HG03575 (cell line): ENCODE results near the gene RAP1GAP.

Experiments used
- ATAC-seq: cut with Tn5 transposase; IDR thresholded peaks from one replicate; pipeline ENCODE4 v1.9.1; 2021; ENCODE audit not compliant: unreplicated experiment, insufficient number of reproducible peaks, low FRiP score; ENCODE audit errors: extremely low read depth

The RAP1GAP gene

DNA sequence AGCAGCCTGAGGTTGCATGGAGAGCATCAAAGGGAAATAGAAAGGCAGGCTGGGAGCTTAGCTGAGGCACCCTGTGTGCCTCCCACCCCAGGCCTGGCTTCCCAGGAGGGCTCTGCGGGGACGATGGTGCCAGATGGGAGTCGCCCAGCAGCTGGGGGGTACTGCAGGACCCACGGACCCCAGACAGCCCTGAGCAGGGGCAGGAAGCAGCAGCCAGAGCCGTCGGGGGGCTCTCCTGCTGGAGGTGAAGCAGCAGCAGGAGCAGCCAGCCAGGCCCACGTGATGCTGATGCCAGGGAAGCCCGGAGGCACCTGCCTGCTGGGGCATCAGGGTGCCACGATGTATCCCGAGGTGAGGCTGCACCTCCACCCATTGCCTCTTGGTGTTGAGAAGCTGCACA, 20.4 kb downstream of the RAP1GAP start:
- no peak for ATAC-seq

DNA sequence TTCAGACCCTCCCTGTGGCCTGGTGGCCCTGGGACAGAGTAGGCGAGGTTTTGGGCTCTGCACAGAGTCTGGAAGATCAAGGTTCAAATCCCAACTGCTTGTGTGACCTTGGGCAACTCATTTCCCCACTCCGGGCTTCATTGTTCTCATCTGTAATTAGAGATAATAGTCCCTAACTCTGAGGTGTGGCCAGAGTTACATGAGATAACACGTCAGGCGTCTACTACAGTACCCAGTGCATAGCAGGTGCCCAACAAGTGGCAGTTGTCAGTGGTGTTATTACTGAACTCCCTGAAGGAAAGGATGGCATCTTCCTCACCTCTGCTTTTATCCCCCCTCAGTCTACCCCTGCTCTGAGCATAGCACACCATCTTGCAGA, 20.8 kb downstream of the RAP1GAP start:
- no peak for ATAC-seq

DNA sequence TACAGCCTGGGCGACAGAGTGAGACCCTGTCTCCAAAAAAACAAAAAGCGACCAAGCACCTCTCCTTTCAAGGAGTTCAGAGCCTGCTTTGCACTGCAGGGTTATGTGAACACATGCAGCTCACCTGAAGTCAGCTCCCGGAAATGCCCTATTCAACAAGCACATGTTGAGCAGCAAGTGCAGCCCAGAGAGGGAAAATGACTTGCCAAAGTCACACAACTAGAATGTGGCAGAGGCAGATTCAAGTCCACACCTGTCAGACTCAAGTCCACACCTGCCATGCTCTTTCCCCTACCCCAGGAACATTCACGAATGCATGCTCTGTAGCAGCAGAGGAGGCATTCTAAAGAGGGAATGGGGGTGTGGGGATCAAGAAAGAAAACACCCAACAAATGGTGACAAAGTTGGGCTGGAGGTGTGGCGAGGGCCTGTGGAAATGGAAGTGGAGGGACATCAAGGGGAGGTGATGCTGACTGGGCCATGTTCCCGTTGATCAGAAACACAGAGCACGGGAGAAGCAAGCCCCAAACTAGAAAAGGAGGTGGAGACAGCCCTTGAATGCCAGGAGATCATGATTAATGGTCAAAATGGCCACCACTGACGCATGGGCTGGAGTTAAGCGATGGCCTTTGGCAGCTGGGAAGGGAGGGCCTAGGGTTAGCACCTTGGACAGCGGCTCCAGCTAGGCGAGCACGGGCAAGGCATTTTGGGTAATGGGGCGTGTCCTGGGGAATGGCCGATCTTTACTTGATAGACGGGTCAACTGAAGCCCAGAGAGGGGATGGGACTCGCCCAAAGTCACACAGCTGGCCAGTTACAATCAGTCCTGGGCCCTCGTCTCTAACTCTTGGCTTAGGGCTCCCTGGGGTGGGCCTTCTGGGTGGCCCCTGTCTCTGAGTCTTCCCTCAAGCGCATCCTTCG, 21.5 kb downstream of the RAP1GAP start:
- no peak for ATAC-seq

DNA sequence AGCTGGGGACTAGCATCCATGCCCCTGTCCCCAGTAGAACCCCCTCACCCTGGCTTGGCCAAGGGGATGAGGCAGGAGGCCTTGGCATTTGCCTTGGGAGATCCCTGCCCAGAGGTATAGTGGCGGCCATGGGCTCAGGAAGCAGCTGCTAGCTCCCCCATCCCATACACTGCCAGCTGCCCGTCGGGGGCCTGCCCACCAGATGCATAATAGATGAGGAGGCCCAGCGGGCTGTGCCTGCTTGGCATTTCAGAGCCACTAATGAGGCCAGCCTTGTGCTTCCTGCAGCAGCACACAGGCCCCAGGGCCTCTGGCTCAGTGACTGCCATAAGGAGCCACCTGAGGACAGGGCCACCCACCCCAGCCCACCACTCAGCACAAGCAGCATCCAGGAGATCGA, 23.6 kb downstream of the RAP1GAP start:
- no peak for ATAC-seq

DNA sequence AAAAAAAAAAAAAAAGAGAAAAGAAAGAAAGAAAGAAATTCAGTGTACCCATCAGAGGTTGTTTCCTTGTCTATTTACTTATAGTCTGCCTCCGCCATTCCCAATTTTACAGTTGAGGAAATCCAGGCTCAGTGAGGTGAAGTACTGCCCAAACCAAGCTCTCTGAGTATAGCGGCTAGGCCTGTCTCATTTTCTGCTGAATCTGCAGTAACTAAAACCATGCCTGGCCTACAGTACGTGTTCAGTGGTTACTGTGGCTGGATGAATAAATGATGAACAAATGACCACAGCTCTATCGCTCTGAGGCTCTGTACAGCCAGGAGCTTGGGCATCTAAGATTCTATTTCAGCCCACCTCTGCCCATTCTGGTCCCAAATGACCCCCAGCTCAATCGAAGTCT, 24.3 kb downstream of the RAP1GAP start:
- no peak for ATAC-seq

DNA sequence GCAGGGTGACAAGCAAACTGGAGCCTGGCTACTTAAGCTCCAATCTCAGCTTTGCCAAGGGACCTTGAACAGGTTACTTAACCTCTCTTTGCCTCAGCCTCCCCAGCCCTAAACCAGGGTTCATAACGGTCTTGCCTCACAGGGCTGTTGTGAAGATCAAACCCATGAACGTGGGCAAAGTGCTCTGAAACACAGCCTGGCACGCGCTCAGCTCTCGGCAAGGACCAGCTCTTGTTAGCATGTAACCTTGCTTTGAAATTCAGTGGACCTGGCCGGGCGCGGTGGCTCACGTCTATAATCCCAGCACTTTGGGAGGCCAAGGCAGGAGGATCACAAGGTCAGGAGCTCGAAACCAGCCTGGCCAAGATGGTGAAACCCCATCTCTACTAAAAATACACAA, 24.8 kb downstream of the RAP1GAP start:
- ATAC-seq: no peak

DNA sequence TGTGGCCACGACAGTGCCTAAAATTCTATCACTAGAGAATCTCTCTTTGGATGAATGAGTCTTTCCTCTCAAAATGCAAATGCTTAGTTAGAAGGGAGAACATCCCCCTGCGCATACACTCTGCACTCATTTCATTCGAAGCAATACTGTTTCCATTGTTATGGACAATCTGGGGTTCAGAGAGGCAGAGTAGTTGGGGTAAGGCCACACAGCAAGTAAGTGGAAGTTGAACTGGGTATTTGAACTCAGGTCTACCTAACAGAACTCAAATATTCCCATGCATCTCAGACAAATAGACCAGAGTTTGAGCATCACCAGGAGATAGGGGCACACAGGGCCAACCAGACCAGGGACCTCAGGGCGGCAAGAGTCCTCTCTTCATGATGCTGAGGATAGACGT, 25.5 kb downstream of the RAP1GAP start:
- ATAC-seq: no peak

DNA sequence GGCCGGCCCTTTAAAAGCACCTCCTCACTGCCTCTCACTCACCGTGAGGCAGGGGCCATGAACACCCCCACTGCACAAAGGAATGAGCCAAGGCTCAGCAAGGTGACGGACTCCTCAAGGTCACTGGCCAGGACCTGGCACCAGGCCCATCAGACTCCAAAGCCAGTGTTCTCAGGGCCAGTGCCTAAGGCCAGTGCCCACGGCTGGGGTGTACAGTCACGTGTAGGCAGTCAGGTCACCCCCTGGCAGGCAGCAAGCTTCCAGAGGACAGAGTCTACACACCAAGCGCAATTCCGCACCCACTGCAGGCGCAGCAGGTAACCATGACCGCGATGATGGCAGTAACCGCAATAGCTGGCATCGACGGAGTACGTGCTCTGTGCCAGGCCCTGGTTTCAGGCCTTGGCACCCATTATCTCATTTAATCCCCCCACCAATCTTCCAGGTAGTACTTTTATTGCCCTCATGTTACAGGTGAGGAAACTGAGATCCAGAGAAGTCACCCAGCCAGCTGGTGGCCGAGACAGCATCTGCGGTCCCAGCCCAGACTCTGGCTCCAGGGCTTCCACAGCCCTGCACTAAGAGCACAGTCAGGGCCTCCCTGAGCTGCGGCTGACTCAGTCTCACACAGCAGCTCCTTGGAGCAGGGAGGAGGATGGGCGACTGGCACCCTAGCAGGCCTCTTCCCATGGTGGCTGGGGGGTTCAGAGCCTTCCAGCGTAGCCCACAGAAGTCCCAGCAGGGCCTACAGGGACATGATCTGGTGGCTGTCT, 27.0 kb downstream of the RAP1GAP start:
- ATAC-seq: no peak

DNA sequence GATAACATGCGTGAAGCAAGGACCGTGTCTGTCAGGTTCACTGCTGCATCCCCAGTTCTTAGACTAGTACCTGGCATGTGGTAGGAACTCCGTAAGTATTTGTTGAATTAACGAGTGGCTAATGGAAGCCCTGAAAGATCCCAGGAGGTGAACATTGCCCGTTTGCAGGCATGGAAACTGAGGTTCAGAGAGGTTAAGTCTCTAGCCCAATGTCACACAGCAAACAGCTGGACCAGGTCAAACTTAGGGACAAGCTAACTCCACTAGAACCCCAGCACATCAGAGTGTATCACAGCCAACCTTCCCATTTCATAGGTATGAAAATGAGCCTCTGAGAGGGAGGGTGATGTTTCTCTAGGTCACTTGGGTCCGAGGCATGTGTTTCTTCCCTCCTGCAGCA, 27.6 kb downstream of the RAP1GAP start:
- ATAC-seq: no peak

DNA sequence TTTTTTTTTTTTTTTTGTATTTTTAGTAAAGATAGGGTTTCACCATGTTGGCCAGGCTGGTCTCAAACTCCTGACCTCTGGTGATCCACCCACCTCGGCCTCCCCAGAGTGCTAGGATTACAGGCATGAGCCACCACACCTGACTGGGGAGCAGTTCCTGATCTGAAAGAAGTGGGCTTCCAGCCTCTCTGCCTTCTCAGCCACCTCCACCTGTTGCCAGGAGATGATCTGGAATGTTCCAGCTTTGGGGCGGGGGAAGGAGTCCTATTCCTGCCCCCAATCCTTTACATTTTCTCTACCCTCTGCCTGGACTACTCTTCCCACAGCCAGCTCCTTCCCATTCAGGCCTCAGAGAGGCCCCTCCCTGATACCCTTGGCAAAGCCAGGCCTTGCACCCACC, 28.1 kb downstream of the RAP1GAP start:
- no peak for ATAC-seq

DNA sequence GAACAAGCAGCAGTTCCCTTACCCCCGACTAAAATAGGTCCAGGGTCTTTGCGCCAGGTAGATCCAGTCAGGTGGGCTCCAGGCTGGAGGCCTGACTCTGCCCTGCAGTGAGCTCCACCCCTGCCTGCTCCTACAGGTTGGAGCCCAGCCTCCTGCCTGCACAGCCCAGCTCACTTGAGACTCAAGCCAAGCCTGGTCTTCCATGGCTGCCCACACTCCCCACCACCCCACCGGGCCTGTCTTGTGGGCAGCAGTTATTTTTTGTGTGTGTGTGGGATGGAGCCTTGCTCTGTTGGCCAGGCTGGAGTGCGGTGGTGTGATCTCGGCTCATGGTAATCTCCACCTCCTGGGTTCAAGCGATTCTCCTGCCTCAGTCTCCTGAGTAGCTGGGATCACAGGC, 28.5 kb downstream of the RAP1GAP start:
- ATAC-seq: no peak

DNA sequence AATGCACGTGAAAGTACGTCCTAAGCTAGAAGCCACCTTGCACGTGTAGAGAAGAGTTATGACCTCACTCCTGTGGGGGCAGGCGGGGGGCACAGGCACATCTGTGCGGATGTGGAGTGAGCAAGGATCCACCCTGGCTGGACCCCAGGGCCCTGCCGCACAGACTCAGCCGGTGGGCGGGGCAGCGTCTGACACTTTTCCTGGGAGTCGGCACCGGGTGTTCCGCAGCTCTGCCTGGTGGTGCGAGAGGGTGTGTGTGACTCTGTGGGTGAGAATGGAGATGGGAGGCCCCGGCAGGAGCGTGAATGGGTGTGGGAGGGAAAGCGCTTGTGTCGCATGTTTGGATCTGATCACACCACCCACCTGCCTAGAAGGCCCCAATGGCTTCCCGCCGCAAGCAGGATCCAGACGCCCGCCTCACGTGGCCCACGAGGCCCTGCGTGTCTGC, 29.5 kb downstream of the RAP1GAP start:
- no peak for ATAC-seq

DNA sequence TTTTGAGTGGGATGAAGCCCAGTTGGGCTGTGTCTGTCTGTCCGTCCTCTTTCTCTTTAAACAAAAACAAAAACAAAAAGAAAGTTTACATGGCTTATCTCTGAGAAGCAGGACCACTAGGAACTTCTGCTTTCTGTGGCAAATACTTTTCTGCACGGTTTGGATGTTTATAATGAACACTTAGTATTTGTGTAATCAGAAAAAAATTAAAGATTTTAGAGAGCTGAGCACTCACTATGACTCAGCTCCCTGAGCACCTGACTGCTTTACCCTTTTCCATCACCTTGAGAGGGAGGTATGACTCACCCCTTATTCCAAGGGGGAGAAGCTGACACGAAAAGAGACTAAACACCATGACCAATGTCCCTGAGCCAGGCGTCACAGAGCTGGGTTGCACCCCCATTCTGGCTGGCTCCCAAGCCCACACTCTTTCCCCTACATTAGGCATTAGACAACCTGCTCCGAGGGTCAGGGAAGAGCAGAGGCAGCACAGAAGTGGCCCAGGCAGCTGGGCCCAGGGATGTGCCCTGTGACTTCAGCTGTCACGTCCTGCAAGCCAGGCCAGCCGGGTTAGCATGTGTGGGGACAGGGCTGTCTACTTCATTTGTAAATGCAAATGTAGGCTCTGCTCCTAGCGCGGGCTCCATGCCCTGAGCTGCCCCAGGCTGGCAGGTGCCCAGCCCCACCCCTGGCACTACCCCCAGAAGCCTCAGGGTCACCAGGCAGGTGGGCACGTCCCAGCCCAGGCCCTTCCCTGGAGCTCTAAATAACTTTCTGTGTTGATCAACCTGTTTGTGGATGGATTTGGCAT, 30.4 kb downstream of the RAP1GAP start:
- ATAC-seq: no peak

DNA sequence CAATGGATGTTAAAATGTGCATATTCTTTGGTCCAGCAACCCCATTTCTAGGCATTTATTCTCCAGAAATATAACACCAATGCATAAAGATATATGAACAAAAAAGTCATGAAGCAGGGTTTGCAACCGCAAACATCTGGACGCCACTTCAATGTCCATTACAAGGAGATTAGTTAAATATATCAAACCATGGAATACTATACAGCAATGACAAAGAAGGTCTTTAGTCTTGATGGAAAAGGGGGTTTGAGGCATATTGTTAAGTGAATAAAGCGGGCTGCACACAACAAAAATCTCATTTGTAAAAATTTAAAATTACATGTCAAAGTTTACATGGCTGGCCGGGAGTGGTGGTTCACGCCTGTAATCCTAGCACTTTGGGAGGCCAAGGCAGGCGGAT, 31.6 kb downstream of the RAP1GAP start:
- ATAC-seq: no peak

DNA sequence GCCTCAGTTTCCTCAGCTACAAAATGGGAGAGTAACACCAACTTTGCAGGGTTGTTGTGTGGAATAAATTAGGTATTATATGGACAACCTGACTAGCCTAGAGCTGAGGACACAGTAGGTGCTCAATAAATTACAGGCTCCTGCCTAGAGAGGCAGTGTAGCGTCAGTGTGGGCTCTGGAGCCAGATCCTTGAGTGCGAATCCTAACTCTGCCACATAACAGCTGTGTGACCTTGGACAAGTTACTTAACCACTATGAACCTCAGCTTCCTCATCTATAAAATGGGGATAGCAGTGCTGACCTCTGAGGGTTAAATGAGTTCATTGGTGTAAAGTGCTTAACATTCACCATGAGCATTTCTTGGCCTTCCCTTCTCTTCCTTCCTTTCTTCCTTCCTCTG, 33.1 kb downstream of the RAP1GAP start:
- ATAC-seq: no peak

DNA sequence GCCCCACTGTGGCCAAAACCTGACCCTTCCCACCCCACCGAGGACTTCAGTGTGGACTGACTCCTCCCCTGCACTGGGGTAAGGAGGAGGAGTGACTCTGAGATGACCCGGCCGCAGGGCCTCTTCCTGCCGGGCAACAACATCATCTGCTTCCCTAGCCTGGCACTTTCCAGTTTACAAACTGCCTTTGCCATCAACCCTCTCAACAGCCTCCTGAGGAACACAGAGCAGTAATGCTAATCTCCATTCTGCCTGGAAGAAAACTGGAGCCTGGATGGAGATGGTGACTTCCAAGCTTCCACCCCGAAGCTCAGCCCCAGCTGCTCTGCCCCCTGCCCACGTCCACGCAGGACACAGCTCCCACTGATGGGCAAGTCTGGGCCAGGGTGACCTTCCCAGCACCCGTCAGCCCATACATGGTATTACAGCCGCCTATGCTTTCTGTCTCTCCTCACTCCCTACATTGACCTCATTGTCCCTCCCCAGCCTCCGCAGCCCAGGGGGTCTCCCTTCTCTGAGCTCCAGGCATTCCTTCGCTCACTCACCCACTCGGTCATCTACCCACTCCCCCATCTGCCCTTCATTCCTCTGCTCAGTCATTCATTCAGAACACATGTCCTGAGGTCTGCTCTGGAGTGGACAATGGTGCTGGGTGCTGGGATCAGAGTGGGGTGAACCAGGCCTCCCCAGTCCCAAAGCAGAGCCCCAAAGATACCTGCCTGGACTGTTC, 34.2 kb downstream of the RAP1GAP start:
- ATAC-seq: no peak

DNA sequence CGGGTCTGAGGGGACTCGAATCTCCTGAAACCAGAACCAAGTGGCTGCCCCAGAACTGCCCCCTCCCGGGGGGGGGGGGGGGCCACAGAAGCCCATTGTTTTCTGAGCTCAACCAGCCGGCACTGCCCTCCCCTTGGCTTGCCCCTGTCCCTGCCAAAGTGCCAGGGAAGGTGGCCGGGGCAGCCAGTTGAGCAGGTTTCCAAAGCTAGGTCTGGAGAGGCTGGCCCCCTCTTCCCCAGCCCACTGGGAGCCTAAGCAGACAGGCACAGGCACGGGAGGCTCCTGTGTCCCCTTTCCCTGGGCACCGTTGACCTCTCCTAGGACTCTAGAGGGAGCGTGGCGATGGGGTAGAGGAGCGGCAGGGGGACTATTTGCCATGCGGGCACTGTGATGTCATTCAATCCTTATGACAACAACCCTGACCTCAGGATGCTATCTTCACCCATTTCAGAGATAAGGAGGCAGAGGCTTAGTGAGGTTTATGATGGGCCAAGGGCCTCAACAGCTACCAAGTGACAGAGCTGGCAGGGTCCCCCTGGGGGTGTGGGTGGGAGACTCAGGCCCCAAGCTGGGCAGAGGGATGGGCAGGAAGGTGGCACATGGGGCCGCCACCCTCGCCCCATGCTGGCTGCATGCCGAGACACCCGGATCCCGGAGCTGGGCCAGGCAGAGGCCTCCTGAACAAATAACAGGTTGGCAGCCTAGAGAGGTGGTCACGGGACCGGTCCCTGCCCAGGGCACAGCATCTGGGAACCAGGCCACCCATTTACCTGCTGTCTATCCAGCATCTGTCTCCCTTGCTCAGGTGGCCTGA, 35.0 kb downstream of the RAP1GAP start:
- no peak for ATAC-seq

DNA sequence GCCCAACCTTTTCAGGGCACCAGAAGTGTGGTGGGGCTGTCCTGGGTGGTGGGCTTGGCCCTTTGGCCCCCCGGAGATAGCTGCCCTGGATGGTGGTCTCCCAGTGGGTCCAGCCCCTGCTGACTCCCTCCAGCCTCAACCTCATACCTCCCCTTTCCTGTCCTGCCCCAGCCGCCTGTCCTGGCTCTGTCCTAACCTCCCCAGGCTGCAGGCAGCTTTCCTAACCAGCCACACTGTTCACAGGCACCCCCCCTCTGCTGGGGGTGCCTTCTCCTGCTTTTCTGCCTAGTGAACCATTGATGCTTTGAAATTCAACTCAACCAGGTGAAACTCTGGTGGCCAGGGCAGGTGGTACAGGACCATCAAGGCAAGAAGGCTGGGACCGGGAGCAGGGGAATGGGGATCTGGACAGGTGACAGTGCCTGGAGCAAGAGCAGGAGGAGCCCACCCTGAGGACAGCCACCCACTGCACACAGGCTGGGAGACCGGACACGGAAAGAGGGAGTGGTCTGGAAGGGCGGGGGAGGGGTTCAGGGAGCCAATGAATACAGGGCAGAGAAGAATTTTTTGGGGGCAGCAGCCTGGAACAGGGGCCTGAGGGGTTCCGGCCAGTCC, 35.9 kb downstream of the RAP1GAP start:
- no peak for ATAC-seq
